ENCODE data around the gene DYNC1LI2.
"Not testable (repeated sequence)": the region's sequence is repeated elsewhere in the genome, so short reads cannot be mapped to it uniquely, and the experiment has no call there.

The DYNC1LI2 gene

DNA sequence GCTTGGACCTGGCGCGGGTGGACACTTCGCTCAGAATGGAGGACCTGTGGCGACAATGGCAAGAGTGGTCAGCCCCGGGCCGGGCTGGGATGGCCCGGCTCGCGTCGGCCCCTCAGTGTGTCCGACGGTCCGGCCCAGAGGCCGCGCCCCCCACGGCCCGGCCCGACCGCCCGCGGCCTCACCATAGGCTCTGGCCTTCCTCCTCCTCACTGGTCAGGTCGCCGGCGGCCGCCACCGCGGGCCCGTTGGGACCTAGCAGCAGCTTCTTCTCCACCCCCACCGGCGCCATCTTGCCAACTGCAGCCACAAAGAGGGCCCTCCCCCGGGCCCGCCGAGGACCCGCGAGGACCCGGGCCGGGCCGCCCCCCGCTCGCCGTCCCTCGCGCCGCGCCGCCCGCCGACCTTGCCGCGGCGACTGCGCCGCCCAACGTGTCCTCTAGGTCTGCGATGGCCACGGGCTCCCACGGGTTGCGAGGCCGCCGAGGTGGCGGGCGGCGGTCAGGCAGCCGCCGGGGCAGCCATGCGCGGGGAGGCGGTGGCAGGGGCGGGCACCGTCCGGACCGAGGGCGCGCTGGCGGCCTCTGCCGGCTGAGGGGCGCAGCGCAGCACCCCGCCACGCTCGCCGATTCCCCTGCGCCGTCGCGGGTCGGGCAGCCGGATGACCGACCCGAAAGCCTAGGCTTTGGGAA is at the start of gene DYNC1LI2:
Gene DYNC1LI2 (minus strand): TSS at position 307 of the 689 bp plus-strand sequence. CDS start 18 bp downstream, at position 289.
- DNase-seq = peak; percentile 81

GRCh38 chr16:66800856-66801255 is 49.4 kb upstream of the DYNC1LI2 start:
- DNase-seq = no peak

- DNase-seq = no peak
These were observed 46.8 kb upstream of the DYNC1LI2 start for GRCh38 chr16:66798161-66798560.

DNA sequence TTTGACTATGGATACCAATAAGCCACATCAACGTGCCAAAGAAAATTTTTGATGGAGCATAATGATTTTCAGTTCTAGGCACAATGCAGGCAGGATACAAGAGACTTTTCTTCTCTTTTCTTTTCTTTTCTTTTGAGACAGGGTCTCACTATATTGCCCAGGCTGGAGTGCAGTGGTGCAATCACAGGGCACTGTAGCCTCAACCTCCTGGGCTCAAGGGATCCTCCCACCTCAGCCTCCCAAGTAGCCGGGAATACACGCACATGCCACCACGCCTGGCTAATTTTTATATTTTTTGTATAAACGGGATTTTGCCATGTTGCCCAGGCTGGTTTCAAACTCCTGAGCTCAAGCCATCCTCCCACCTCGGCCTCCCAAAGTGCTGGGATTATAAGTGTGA is 42.6 kb upstream of the DYNC1LI2 start:
- DNase-seq = not testable (repeated sequence)

- DNase-seq = no peak
These were observed 38.8 kb upstream of the DYNC1LI2 start for GRCh38 chr16:66790130-66790733.

DNA sequence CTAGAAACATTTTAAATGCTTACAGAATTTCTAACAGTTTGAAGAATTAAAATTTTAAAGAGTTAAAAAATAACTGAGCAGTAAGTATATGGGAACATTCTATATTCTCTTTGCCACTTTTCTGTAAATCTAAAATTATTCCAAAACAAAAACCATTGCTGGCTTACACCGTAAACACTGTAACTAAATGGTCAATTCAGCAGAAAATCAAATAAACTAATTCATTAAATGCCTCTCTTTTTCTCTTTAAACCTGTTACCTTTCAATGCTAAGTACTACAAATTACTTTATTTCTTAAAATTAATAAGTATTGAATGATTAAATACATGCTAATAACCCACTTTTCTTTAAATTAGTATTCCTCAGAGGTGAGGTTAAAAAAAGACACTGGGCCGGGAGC is 36.0 kb upstream of the DYNC1LI2 start:
- no peak for DNase-seq

DNA sequence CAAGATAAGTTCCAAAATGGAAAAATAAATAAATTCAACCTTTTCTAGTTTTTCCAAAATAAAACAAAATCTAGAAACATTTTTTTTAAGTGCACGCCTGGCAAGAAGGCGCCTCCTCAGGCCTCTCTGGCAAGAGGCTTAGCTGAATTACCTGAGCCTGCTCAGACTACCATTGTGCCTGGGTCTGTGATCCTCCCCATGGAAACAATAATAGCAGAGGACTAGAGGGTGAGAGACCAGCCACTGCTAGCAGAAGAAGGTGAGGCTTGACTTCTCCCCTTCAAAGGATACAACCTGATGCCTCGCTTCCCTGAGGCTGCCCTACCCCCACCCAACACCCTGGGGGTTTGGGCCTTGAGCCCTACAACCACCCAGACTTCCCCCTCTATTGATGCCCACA is 35.1 kb upstream of the DYNC1LI2 start:
- DNase-seq = no peak

DNA sequence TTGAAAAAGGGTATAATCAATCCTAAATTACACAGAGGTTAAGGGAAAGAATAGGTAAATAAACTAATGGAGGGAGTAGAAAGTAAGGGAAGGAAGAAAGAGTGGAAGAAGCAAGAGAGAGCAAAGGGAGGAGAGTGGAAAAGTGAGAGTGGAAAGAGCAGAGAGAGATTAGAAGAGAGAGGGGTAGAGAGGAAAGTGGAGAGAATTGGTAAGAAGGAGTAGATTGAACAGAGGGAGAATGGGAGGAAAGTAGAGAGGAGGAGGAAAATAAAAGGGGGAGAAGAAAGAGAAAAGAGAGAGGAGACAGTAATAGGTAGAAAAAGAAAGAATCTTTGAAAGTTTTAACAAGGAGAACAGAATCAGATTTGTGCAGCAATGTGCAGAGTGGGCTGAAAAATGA is 25.0 kb upstream of the DYNC1LI2 start:
- no peak for DNase-seq

DNA sequence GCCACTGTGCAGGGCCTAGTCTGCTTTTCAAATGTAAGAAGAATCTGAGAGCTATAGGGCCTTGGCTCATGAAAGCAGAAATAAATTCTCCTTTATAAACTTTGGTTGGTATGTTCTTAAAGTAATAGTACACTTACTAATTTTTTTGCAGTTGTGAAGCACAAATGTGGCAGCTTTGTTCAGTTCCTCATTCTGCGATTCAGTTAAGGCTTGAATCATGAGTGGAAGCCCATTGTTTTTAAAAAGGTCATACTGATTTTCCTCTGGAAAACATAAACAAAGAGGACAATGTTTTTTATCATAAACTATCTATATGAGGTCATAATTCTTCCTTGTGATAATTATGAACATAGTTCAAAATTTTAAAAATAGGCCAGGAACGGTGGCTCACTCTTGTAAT is 23.6 kb upstream of the DYNC1LI2 start:
- DNase-seq = no peak

DNA sequence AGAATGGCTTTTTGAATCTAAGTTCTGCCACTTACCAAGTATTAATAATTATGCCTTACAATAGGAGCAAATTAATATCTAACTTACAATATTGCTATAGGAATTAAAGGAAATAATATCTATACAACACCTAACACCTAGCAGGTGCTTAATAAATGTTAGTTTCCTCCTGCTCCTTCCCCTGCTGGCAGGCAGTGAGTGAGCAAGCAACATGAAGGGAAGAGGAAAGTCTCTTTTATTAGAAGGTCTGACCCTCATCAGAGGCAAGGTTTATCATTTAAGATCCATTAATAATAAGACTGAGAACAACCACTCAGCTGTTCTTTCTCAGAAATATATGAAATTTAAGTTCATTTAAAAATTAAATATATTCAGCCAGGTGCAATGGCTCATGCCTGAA is 6.7 kb upstream of the DYNC1LI2 start:
- DNase-seq = no peak

- DNase-seq = no peak
These were observed 3.4 kb upstream of the DYNC1LI2 start for GRCh38 chr16:66754819-66755218.

- DNase-seq = no peak
These were observed 2.8 kb upstream of the DYNC1LI2 start for GRCh38 chr16:66754211-66754610.

DNA sequence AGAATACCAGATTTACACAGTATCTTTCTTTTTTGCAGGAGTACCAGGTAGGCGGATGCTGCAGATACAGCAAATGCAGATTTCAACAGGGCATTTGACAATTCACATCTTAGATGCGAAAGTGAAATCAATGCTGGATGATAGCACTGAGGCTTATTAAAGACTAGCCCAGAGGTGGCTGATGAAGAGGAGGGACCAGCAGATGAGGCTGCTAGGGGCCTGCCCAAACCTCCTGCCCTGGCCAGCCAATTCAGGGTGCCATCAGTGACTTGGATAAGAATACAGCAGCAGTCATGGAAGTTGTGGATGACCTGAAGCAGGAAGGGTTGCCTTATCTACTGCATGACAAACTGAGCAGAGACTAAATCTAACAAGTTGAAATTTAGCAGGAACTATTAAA is 1.5 kb upstream of the DYNC1LI2 start:
- no peak for DNase-seq

DNA sequence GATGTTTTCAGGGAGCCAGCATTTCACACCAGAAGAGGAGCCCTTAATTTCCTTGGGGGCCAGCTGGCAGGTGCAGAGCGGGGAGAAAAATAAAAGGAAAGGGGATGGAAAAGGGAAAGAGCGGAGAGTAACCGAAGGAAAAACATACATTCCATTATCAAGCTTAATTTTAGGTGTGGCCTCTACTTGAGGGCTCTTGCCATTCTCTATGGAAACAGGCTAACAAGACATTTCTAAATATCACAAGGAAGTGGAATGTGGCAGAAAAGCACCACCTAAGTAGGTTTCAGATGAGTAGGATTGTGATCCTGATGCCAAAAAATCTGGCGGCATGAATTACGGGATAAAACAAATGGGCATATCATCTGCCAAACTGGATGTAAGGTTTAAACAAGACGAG is 970 bp upstream of the DYNC1LI2 start:
- DNase-seq = no peak

DNA sequence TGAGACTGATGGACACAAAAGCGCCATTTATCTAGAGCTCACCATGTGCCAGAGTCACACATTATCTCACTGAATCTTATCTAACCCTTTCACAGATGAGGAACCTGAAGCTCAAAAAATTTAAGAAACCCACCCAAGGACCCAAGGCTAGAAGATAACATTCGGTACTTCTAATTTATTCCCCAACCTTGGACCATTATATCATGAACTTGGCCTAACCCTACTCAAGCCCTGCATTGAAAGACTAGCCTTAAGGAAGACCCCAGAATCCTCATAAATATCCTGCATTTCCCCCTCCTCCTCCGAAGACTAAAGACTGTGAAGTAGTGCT is 548 bp upstream of the DYNC1LI2 start:
- no peak for DNase-seq

DNA sequence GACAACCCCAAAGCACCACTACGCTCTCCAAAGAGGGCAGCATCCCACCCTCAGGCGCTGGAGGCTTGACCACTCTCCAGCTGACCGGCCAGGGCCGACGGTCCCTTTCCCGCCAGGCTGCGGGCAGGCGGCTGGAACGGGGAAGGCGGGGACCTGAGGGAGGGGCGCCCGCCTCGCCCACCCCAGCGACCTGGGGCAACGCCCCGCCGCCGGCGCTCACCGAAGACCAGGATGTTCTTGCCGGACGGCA is 431 bp downstream of the DYNC1LI2 start:
- DNase-seq = no peak

DNA sequence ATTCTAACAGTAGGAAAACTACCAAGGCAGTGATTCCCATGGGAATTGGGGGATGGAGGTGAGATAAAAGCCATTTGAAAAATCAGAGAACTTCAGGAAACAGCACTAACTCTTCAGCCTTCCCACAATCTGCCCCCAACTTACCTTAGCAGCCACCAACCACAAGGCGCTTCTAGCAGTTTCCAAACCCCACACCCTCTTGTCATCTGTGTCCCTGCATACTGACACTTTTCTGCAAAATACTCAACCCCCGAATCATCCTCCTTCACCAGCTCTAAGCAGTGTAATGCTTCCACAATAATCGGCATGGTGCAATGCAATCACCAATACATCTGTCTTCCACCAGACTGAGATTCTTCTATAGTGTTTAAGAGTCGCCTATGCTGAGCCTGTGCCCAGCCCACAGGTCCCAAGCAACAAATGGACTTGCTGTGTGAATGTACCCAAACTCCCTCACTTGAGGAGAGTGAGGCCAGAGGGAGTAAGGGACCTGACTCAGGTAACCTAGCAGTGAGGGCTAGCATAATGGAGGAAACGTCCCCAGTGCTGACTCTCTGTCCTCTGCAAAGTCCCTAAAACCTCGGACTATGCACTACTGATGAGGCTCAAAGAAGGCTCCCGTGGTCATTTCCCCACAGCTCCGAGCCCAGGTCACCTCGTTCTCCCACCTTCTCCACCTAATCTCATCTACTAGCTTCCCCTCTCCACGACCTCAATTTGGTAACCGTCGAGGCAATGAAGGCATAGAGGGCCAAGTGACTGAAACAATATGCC is 943 bp downstream of the DYNC1LI2 start:
- no peak for DNase-seq

- DNase-seq = no peak
These were observed 4.7 kb downstream of the DYNC1LI2 start for GRCh38 chr16:66746682-66747081.

DNA sequence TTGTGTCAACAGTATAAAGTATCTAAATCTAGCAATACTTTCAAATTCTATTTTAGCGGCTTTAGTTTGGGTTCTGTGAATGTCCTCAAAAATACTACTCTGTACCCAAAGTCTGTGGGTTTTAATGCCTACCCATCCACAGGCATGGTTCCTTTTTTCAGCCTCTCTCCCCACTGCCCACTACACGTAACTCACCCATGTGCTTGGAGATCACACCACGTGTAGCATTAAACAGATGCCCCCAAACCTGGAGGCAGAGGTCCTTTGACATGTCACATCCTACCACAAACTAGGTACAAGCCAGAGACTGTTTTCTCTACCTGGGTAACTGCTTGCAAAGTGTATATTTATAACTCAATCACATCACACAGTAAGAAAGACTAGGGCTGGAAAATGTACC is 5.4 kb downstream of the DYNC1LI2 start:
- DNase-seq = no peak

DNA sequence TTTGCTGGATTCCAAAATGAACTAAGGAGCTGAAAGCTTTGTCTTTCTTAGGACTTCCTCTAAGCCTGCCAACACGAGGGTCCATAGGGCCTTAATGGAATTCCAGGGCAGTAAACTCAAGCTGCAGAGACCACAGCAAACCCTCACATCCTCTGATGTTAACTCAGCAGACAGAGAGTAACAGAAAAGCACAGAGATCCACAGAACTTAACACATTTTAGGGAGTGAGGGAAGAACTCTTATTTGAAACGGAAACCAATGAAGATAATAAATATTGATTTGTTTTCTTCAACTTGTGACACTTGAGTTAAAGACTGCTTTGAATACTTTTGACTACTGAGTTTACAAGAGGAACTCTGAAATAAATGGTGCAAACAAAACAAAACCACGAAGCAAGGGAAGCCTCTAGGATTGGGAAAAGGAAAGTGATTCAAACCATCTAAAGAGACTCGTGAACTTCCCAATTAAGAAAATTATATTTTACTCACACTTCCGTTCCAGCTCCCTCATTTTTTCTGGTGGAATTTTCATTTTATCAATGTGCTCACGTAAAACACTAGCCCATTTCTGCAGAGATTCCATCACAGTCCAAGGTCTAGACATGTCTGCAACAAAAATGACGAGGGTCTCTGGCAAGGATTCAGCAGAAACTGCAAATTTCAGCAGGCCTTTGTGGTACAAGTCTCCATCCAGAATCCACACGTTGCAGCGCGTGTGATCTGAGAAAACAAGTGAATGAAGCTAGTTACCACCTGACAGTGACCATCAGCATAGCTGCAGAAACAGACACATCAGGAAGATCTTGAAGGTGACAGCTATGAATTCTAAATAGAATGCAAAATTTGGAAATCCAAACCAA is 9.2 kb downstream of the DYNC1LI2 start:
- no peak for DNase-seq

DNA sequence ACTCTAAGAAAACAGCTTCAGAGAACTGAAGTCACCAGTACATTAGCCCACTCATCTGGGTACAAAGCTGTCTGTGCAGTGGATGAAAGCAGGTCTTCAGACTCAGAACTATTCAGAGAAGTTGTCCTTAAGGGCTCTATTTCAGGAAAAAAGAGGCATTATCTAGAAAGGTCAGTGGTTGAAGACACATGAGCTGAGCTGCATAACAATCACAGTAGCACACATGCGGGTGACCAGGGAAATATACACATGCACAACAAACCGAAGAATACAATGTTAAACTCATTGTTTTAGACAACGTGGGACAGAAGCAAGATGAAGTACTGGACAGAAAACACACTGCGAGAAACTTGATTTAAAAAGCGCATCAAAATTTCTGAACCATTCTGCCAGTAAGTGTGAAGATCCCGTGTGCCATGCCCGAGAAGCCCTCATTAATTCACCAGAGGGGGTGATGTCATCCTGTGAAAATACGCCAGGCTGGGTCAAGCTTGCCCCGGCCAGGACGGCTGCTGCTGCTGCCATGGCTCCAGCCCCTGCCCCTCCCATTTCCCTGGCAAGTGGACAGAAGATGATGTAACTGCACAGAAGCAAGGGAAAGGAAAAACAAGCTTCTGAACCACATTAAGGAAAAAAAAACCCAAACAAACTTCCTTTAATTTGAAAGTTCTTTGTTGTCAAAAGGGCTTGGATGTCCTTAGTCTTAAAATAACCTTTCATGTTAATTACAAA is 10.1 kb downstream of the DYNC1LI2 start:
- no peak for DNase-seq

DNA sequence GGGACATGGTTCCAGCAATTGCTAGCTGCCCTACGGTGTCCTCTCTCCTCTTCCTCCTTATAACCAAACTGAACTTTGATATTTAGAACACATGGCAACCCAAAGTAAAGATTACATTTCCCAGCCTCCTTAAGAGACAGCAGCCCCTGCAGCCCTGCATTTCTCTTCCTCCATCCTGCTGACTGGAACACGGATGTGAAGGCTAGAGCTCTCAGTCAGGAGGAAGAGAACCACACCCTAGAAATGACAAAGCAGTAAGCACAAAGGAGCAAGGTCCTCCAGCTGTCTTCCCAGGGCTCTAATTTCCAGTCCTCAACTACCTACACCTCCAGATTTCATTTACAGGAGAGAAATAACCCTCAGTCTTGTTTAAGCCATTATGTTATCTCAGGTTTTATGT is 10.9 kb downstream of the DYNC1LI2 start:
- no peak for DNase-seq

DNA sequence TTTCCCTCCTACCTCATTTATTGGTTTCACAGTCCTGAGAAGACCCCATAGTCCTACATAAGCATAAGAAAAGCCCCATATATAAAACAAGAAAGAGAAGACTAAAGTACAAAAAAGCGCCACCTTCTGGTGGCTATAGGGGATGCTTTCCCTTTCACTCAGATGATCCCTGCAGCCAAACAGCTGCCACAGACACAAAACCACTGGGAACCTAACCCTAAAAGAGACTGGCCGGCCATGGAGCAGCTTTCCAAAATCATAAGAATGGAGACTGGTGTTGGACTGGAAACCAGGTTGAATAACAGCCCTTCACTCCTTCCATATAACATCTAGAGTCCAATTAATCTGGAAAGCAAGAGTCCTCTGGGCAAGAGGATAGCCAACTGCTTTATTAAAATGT is 11.4 kb downstream of the DYNC1LI2 start:
- peak; percentile 31 for DNase-seq
